ENCODE data around the gene TEKT1. TPM values are rescaled to one million over a fixed set of nuclear protein-coding genes. Genes with fewer than 3 reads are reported as not detected.

The TEKT1 gene
- total RNA-seq, 1 donor from 2014 or later = not detected

DNA sequence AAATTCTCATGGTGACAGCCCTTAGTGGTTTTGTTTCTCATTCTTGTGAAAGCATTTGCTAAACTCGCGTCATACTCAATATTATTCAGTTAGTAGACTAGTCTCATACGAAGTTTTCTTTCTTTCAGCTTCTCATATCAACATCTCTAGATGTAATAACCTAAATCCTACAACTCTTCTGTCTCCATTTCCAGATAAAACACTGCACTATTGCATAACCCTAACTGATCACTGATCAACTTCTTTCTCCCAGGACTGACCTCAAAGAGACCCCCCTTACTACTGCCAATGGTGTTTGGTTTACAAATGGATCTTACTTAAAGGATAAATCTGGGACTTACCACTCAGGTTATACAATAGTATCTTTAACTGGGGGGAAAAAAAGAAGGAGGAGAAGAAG, 36.3 kb upstream of the TEKT1 start:
- Mint-ChIP-seq H3K27me3 (ENCODE audit: unreplicated experiment) (peaks cover 29% of the 10 kb centered on the region), H3K27ac (ENCODE audit: unreplicated experiment) (no peak overlapping the region)
- TF ChIP-seq, protein P1, sequence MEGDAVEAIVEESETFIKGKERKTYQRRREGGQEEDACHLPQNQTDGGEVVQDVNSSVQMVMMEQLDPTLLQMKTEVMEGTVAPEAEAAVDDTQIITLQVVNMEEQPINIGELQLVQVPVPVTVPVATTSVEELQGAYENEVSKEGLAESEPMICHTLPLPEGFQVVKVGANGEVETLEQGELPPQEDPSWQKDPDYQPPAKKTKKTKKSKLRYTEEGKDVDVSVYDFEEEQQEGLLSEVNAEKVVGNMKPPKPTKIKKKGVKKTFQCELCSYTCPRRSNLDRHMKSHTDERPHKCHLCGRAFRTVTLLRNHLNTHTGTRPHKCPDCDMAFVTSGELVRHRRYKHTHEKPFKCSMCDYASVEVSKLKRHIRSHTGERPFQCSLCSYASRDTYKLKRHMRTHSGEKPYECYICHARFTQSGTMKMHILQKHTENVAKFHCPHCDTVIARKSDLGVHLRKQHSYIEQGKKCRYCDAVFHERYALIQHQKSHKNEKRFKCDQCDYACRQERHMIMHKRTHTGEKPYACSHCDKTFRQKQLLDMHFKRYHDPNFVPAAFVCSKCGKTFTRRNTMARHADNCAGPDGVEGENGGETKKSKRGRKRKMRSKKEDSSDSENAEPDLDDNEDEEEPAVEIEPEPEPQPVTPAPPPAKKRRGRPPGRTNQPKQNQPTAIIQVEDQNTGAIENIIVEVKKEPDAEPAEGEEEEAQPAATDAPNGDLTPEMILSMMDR (IDR thresholded peaks at IDR 0.05) = no peak

DNA sequence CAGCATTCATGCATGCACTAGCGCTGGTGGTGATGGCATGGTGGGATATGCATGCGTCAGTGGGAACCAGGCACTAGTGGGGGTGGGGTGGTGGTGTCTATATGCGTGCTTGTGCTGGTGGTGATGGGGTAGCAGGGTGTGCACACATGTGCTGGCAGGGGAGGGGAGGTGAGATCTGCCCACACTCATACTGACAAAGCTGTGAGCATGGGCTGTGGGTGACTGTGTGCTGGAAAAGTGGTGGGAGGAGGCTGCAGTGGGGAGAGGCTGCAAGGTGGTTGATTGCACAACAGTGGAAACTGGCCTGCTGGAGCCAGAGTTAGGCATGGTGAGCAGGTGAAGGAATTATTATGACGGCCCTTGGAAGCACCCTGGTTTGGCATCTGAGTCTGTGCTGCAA, 31.3 kb upstream of the TEKT1 start:
- H3K9me3 Mint-ChIP-seq (ENCODE audit: unreplicated experiment) = no peaks in the 10 kb centered on the region
- no peak for DNase-seq (ENCODE audit: extremely low spot score, unreplicated experiment)
- peaks cover 47% of the 10 kb centered on the region for H3K27me3 Mint-ChIP-seq (ENCODE audit: unreplicated experiment)
- H3K27ac Mint-ChIP-seq (ENCODE audit: unreplicated experiment) = no peak overlapping the region
- no peaks in the 10 kb centered on the region for H3K36me3 Mint-ChIP-seq (ENCODE audit: unreplicated experiment)
- TF ChIP-seq, protein P1 (IDR thresholded peaks at IDR 0.05) = no peak
- no peaks in the 10 kb centered on the region for H3K4me1 Mint-ChIP-seq (ENCODE audit: unreplicated experiment)
- H3K4me3 Mint-ChIP-seq (ENCODE audit: unreplicated experiment) = no peak overlapping the region

More for the DNA sequence above, 36.3 kb upstream of the TEKT1 start:
- DNase-seq (ENCODE audit: extremely low spot score, unreplicated experiment) = no peak
- Mint-ChIP-seq H3K9me3 (ENCODE audit: unreplicated experiment) (no peaks in the 10 kb centered on the region), H3K4me3 (ENCODE audit: unreplicated experiment) (no peak overlapping the region), H3K36me3 (ENCODE audit: unreplicated experiment) (no peaks in the 10 kb centered on the region), H3K4me1 (ENCODE audit: unreplicated experiment) (no peaks in the 10 kb centered on the region)

DNA sequence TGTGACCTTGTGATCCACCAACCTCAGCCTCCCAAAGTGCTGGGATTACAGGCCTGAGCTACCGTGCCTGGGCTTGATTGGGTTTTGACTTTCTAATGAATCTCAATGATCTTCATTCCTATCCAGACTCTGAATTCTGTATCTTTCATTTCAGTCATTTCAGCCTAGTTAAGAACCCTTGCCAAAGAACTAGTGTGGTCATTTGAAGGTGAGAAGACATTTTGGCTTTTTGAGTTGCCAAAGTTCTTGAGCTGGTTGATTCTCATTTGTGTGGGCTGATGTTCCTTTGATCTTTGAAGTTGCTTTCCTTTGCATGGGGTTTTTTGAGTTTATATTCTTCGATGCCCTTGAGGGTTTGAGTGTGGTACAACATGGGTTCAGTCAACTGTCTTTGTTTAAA, 30.6 kb upstream of the TEKT1 start:
- Mint-ChIP-seq H3K4me3 (ENCODE audit: unreplicated experiment) (no peak overlapping the region), H3K27ac (ENCODE audit: unreplicated experiment) (no peak overlapping the region), H3K4me1 (ENCODE audit: unreplicated experiment) (no peaks in the 10 kb centered on the region), H3K36me3 (ENCODE audit: unreplicated experiment) (no peaks in the 10 kb centered on the region), H3K9me3 (ENCODE audit: unreplicated experiment) (no peaks in the 10 kb centered on the region), H3K27me3 (ENCODE audit: unreplicated experiment) (peaks cover 52% of the 10 kb centered on the region)
- no peak for DNase-seq (ENCODE audit: extremely low spot score, unreplicated experiment)
- TF ChIP-seq, protein P1 (IDR thresholded peaks at IDR 0.05) = no peak

GRCh38 chr17:6857904-6858303, 26.4 kb upstream of the TEKT1 start:
- no peaks in the 10 kb centered on the region for H3K36me3 Mint-ChIP-seq (ENCODE audit: unreplicated experiment)
- H3K27me3 Mint-ChIP-seq (ENCODE audit: unreplicated experiment) = peaks cover 44% of the 10 kb centered on the region

DNA sequence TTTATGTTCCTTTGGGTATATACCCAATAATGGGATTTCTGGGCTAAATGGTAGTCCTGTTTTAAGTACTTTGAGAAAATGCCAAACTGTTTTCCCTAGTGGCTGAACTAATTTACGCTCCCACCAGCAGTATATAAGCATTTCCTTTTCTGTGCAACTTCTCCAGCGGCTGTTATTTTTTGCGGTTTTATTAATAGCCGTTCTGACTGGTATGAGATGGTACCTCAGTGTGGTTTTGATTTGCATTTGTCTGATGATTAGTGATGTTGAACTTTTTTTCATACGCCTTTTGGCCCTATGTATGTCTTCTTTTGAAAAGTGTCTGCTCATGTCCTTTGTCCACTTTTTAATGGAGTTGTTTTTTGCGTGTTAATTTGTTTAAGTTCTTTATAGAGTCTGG, 25.8 kb upstream of the TEKT1 start:
- Mint-ChIP-seq H3K4me1 (ENCODE audit: unreplicated experiment) (no peaks in the 10 kb centered on the region), H3K27me3 (ENCODE audit: unreplicated experiment) (peaks cover 44% of the 10 kb centered on the region), H3K4me3 (ENCODE audit: unreplicated experiment) (no peak overlapping the region), H3K36me3 (ENCODE audit: unreplicated experiment) (no peaks in the 10 kb centered on the region), H3K9me3 (ENCODE audit: unreplicated experiment) (no peaks in the 10 kb centered on the region), H3K27ac (ENCODE audit: unreplicated experiment) (no peak overlapping the region)
- no peak for DNase-seq (ENCODE audit: extremely low spot score, unreplicated experiment)
- TF ChIP-seq, protein P1 (IDR thresholded peaks at IDR 0.05) = no peak

More at GRCh38 chr17:6857904-6858303, 26.4 kb upstream of the TEKT1 start:
- Mint-ChIP-seq H3K4me3 (ENCODE audit: unreplicated experiment) (no peak overlapping the region), H3K4me1 (ENCODE audit: unreplicated experiment) (no peaks in the 10 kb centered on the region), H3K9me3 (ENCODE audit: unreplicated experiment) (no peaks in the 10 kb centered on the region), H3K27ac (ENCODE audit: unreplicated experiment) (no peak overlapping the region)
- no peak for DNase-seq (ENCODE audit: extremely low spot score, unreplicated experiment)
- TF ChIP-seq, protein P1 (IDR thresholded peaks at IDR 0.05) = no peak

All from osteocyte (in vitro differentiated cells).